ENCODE results near the gene GALNT14. TPM values are rescaled to one million over a fixed set of nuclear protein-coding genes. Genes with fewer than 3 reads are reported as not detected.

The GALNT14 gene
- total RNA-seq, 1 donor from 2014 or later, result 1.7 TPM

- no peak overlapping the region for H3K27ac ChIP-seq
- H3K9me3 ChIP-seq, result no peaks in the 10 kb centered on the region
- intact Hi-C loops (cut with DNase I), result no loop called here
- H3K36me3 ChIP-seq, result no peaks in the 10 kb centered on the region
- no peak for DNase-seq (ENCODE audit: extremely low spot score in 2 of 2)
- H3K4me1 ChIP-seq, result no peaks in the 10 kb centered on the region
- TF ChIP-seq POLR2A (IDR thresholded peaks at IDR 0.05), result no peak
- TF ChIP-seq POLR2AphosphoS5 (IDR thresholded peaks at IDR 0.05; ENCODE audit: insufficient read depth in 1 of 2, low read depth in 1 of 2), result no peak
- TF ChIP-seq CTCF (IDR thresholded peaks at IDR 0.05), result no peak
- H3K4me3 ChIP-seq, result no peak overlapping the region
- H3K27me3 ChIP-seq, result no peaks in the 10 kb centered on the region
Observed at GRCh38 chr2:30960213-30960612, 178.0 kb downstream of the GALNT14 start.

- no peaks in the 10 kb centered on the region for H3K36me3 ChIP-seq
- intact Hi-C loops (cut with DNase I), result no loop called here
Observed at GRCh38 chr2:30959653-30960052, 178.6 kb downstream of the GALNT14 start.

GRCh38 chr2:30958918-30959265 is 179.3 kb downstream of the GALNT14 start:
- no peak for DNase-seq (ENCODE audit: extremely low spot score in 2 of 2)
- Histone ChIP-seq H3K4me1 (no peaks in the 10 kb centered on the region), H3K27me3 (no peaks in the 10 kb centered on the region), H3K9me3 (no peaks in the 10 kb centered on the region), H3K36me3 (no peaks in the 10 kb centered on the region), H3K4me3 (no peak overlapping the region), H3K27ac (no peak overlapping the region)
- intact Hi-C loops (cut with DNase I), result no loop called here
- TF ChIP-seq POLR2A (IDR thresholded peaks at IDR 0.05) (no peak), POLR2AphosphoS5 (IDR thresholded peaks at IDR 0.05; ENCODE audit: insufficient read depth in 1 of 2, low read depth in 1 of 2) (no peak), CTCF (IDR thresholded peaks at IDR 0.05) (no peak)

More at GRCh38 chr2:30959653-30960052, 178.6 kb downstream of the GALNT14 start:
- no peak overlapping the region for H3K27ac ChIP-seq
- no peak overlapping the region for H3K4me3 ChIP-seq
- no peaks in the 10 kb centered on the region for H3K4me1 ChIP-seq
- TF ChIP-seq POLR2A (IDR thresholded peaks at IDR 0.05) (no peak), POLR2AphosphoS5 (IDR thresholded peaks at IDR 0.05; ENCODE audit: insufficient read depth in 1 of 2, low read depth in 1 of 2) (no peak), CTCF (IDR thresholded peaks at IDR 0.05) (no peak)
- no peaks in the 10 kb centered on the region for H3K27me3 ChIP-seq
- no peak for DNase-seq (ENCODE audit: extremely low spot score in 2 of 2)
- H3K9me3 ChIP-seq, result no peaks in the 10 kb centered on the region

GRCh38 chr2:30958193-30958917 is 179.9 kb downstream of the GALNT14 start:
- intact Hi-C loops (cut with DNase I), result no loop called here
- TF ChIP-seq POLR2A (IDR thresholded peaks at IDR 0.05) (no peak), POLR2AphosphoS5 (IDR thresholded peaks at IDR 0.05; ENCODE audit: insufficient read depth in 1 of 2, low read depth in 1 of 2) (no peak), CTCF (IDR thresholded peaks at IDR 0.05) (no peak)
- no peaks in the 10 kb centered on the region for H3K36me3 ChIP-seq
- H3K4me3 ChIP-seq, result no peak overlapping the region
- DNase-seq (ENCODE audit: extremely low spot score in 2 of 2), result no peak
- no peak overlapping the region for H3K27ac ChIP-seq
- H3K27me3 ChIP-seq, result no peaks in the 10 kb centered on the region
- H3K9me3 ChIP-seq, result no peaks in the 10 kb centered on the region
- no peaks in the 10 kb centered on the region for H3K4me1 ChIP-seq

- no peaks in the 10 kb centered on the region for H3K4me1 ChIP-seq
- DNase-seq (ENCODE audit: extremely low spot score in 2 of 2), result no peak
- H3K27me3 ChIP-seq, result no peaks in the 10 kb centered on the region
- intact Hi-C loops (cut with DNase I), result no loop called here
- H3K9me3 ChIP-seq, result no peaks in the 10 kb centered on the region
- H3K36me3 ChIP-seq, result no peaks in the 10 kb centered on the region
- no peak for TF ChIP-seq CTCF (IDR thresholded peaks at IDR 0.05)
- no peak for TF ChIP-seq POLR2AphosphoS5 (IDR thresholded peaks at IDR 0.05; ENCODE audit: insufficient read depth in 1 of 2, low read depth in 1 of 2)
- no peak for TF ChIP-seq POLR2A (IDR thresholded peaks at IDR 0.05)
- H3K4me3 ChIP-seq, result no peak overlapping the region
- no peak overlapping the region for H3K27ac ChIP-seq
Observed at GRCh38 chr2:30957591-30957990, 180.6 kb downstream of the GALNT14 start.

Data from vagina (tissue), 2 donors.